Stimulated activated CD4-positive, alpha-beta T cell treated with anti-CD3 and anti-CD28 coated beads, Interleukin-1b, Interleukin-23, amount 100 ng/mL, for 24 hours (primary cell): Measurements from ENCODE around the gene SLC25A3.
A peak's percentile ranks its signal among the peaks of the same experiment; 100 is the strongest.
"Not testable (repeated sequence)": the region's sequence is repeated elsewhere in the genome, so short reads cannot be mapped to it uniquely, and the experiment has no call there.

ENCODE experiments used
- DNase-seq, 4 experiments: peaks; one replicate each; pipeline ENCODE4 v3.0.0-alpha.2; 2020; ENCODE audit warnings: low read depth in 4 of 4, low spot score in 1 of 4

SLC25A3 gene

GRCh38 chr12:98594050-98594835 lies 757 bp downstream of the SLC25A3 start:
- no peak for DNase-seq

- no peak for DNase-seq
Measured at GRCh38 chr12:98595243-98595988, 1.9 kb downstream of the SLC25A3 start.

- not testable (repeated sequence) for DNase-seq
Measured at GRCh38 chr12:98597313-98597712, 3.8 kb downstream of the SLC25A3 start.

GRCh38 chr12:98601924-98602323 lies 8.4 kb downstream of the SLC25A3 start:
- no peak for DNase-seq

GRCh38 chr12:98606359-98606988 lies 13.0 kb downstream of the SLC25A3 start:
- no peak for DNase-seq

GRCh38 chr12:98610596-98610995 lies 17.1 kb downstream of the SLC25A3 start:
- no peak for DNase-seq

GRCh38 chr12:98612696-98613334 lies 19.3 kb downstream of the SLC25A3 start:
- no peak for DNase-seq

GRCh38 chr12:98618952-98619351 lies 25.5 kb downstream of the SLC25A3 start:
- DNase-seq, result no peak

- DNase-seq, result no peak
Measured at GRCh38 chr12:98635657-98636323, 42.3 kb downstream of the SLC25A3 start.

- no peak for DNase-seq
Measured at GRCh38 chr12:98637068-98637467, 43.6 kb downstream of the SLC25A3 start.

GRCh38 chr12:98638009-98638408 lies 44.5 kb downstream of the SLC25A3 start:
- DNase-seq, result no peak

GRCh38 chr12:98639491-98639890 lies 46.0 kb downstream of the SLC25A3 start:
- DNase-seq, result no peak

GRCh38 chr12:98642801-98643200 lies 49.3 kb downstream of the SLC25A3 start:
- DNase-seq, result not testable (repeated sequence)

GRCh38 chr12:98644433-98644711 lies 50.9 kb downstream of the SLC25A3 start:
- DNase-seq, result no peak

- DNase-seq, result peak; percentile 88 to 95 (median 94)
Measured at GRCh38 chr12:98644712-98645571, 51.5 kb downstream of the SLC25A3 start, which contains the start of the genes APAF1 and IKBIP. APAF1 (plus strand) TSS chr12:98645290; CDS start chr12:98648360, 3,070 bp downstream. IKBIP (minus strand) TSS chr12:98644788; CDS start chr12:98644701, 87 bp downstream.

- DNase-seq, result no peak
Measured at GRCh38 chr12:98645572-98646067, 52.1 kb downstream of the SLC25A3 start.

GRCh38 chr12:98646294-98647090 lies 53.0 kb downstream of the SLC25A3 start:
- no peak for DNase-seq

GRCh38 chr12:98651328-98651727 lies 57.8 kb downstream of the SLC25A3 start:
- DNase-seq, result no peak
